ENCODE data around the gene PHF2.

GRCh38 chr9:93595461-93595860 is 19.1 kb downstream of the PHF2 start:
- TF ChIP-seq, protein P1, sequence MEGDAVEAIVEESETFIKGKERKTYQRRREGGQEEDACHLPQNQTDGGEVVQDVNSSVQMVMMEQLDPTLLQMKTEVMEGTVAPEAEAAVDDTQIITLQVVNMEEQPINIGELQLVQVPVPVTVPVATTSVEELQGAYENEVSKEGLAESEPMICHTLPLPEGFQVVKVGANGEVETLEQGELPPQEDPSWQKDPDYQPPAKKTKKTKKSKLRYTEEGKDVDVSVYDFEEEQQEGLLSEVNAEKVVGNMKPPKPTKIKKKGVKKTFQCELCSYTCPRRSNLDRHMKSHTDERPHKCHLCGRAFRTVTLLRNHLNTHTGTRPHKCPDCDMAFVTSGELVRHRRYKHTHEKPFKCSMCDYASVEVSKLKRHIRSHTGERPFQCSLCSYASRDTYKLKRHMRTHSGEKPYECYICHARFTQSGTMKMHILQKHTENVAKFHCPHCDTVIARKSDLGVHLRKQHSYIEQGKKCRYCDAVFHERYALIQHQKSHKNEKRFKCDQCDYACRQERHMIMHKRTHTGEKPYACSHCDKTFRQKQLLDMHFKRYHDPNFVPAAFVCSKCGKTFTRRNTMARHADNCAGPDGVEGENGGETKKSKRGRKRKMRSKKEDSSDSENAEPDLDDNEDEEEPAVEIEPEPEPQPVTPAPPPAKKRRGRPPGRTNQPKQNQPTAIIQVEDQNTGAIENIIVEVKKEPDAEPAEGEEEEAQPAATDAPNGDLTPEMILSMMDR (IDR thresholded peaks at IDR 0.05), result no peak
- TF ChIP-seq POLR2AphosphoS5 (IDR thresholded peaks at IDR 0.05) (no peak), POLR2A (IDR thresholded peaks at IDR 0.05) (no peak), EP300 (IDR thresholded peaks at IDR 0.05) (no peak)

Measured in suprapubic skin (tissue), 4 donors.